Glutamatergic neuron (in vitro differentiated cells): Measurements from ENCODE around the gene APOBR. TPM values are rescaled to one million over a fixed set of nuclear protein-coding genes. Genes with fewer than 3 reads are reported as not detected.
"Not testable (repeated sequence)": the region's sequence is repeated elsewhere in the genome, so short reads cannot be mapped to it uniquely, and the experiment has no call there.

Source experiments
- DNase-seq: peaks from one replicate; pipeline ENCODE4 v3.0.0; 2022
- H3K27ac Mint-ChIP-seq: one replicate; pipeline ENCODE4 v1.8.0; 2020; ENCODE audit warnings: mild to moderate bottlenecking, mixed read lengths, inconsistent platforms; ENCODE audit not compliant: unreplicated experiment
- H3K27me3 Mint-ChIP-seq: one replicate; pipeline ENCODE4 v1.8.0; 2020; ENCODE audit warnings: mild to moderate bottlenecking, moderate library complexity, mixed read lengths, inconsistent platforms; ENCODE audit not compliant: unreplicated experiment
- H3K36me3 Mint-ChIP-seq: one replicate; pipeline ENCODE4 v1.8.0; 2020; ENCODE audit warnings: mild to moderate bottlenecking, mixed read lengths, inconsistent platforms; ENCODE audit not compliant: unreplicated experiment
- H3K4me1 Mint-ChIP-seq: one replicate; pipeline ENCODE4 v1.8.0; 2020; ENCODE audit warnings: mild to moderate bottlenecking, low read depth, mixed read lengths, inconsistent platforms; ENCODE audit not compliant: unreplicated experiment
- H3K4me3 Mint-ChIP-seq: one replicate; pipeline ENCODE4 v1.8.0; 2020; ENCODE audit warnings: mild to moderate bottlenecking, mixed read lengths, inconsistent platforms; ENCODE audit not compliant: unreplicated experiment
- H3K9me3 Mint-ChIP-seq: one replicate; pipeline ENCODE4 v1.8.0; 2020; ENCODE audit warnings: mild to moderate bottlenecking, moderate library complexity, mixed read lengths, inconsistent platforms; ENCODE audit not compliant: unreplicated experiment
- total RNA-seq: library from RNA; stranded (reverse); fragmentation: NEBNext Ultra II Directional; extraction: Animal tissue kit (Norgen Biotek cat#: 25700); gene quantifications from one replicate; pipeline ENCODE4 v1.2.1, GENCODE V29; 2021; ENCODE audit not compliant: unreplicated experiment
- TF ChIP-seq, protein P1 (sequence below): fragments of 200-600 bp; sonication (generic); IDR thresholded peaks from one replicate; pipeline ENCODE4 v1.5.0; 2021; ENCODE audit not compliant: partially characterized antibody, unreplicated experiment

APOBR gene
- total RNA-seq, 1 donor from 2014 or later, result not detected

DNA sequence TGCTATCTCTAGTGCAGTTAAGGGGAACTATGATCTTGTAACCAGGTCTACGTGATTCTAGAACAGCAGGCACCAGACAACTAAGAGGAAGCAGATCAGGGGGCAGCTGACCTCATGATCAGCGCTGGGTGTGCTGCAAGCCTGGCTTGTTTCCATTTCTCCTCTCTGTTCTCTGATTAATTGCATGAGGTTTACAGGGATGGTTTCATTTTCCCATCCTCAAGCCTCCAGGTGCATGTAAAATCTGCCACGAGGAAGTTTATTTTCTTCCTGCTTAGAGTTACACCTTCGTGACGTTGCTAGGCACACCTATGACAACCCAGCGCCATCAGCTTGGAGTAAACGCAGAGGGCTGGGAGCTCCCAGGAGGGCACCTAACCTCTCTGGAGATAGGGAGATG, 48.6 kb downstream of the APOBR start:
- H3K4me3 Mint-ChIP-seq, result no peak overlapping the region
- H3K4me1 Mint-ChIP-seq, result peaks cover 4% of the 10 kb centered on the region
- H3K9me3 Mint-ChIP-seq, result no peaks in the 10 kb centered on the region
- peaks cover 5% of the 10 kb centered on the region for H3K27me3 Mint-ChIP-seq
- no peaks in the 10 kb centered on the region for H3K36me3 Mint-ChIP-seq
- TF ChIP-seq, protein P1, sequence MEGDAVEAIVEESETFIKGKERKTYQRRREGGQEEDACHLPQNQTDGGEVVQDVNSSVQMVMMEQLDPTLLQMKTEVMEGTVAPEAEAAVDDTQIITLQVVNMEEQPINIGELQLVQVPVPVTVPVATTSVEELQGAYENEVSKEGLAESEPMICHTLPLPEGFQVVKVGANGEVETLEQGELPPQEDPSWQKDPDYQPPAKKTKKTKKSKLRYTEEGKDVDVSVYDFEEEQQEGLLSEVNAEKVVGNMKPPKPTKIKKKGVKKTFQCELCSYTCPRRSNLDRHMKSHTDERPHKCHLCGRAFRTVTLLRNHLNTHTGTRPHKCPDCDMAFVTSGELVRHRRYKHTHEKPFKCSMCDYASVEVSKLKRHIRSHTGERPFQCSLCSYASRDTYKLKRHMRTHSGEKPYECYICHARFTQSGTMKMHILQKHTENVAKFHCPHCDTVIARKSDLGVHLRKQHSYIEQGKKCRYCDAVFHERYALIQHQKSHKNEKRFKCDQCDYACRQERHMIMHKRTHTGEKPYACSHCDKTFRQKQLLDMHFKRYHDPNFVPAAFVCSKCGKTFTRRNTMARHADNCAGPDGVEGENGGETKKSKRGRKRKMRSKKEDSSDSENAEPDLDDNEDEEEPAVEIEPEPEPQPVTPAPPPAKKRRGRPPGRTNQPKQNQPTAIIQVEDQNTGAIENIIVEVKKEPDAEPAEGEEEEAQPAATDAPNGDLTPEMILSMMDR, result no peak
- DNase-seq, result no peak
- H3K27ac Mint-ChIP-seq, result no peak overlapping the region

DNA sequence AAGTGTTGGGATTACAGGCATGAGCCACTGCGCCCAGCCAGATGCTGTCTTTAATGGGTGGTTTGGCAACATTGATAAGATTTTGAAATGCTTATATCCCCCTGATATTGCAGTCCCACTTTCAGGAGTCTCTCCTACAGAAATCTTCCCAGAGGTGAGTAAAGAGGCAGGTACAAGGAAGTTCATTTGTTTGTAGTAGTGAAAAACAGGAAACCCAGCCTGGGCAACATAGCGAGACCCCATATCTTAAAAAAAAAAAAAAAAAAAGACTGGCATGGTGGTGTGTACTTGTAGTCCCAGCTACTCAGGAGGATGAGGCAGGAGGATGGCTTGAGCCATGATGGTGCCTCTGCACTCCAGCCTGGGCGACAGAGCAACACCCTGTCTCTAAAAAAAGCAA, 50.6 kb downstream of the APOBR start:
- TF ChIP-seq, protein P1, result no peak
- no peak overlapping the region for H3K27ac Mint-ChIP-seq

DNA sequence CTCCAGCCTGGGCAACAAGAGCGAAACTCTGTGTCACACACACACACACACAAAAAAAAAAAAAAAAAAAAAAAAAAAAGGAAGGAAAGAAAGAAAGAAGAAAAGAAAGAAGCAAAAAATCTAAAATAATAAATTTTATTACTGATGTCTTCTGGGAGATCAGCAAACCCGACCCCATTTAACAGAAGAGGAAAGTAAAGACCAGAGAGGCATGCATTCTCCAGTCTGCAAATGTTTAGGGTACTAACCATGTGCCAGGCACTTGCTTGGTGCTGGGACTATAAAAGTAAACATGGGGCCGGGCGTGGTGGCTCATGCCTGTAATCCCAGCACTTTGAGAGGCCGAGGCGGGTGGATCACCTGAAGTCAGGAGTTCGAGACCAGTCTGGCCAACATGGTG, 51.5 kb downstream of the APOBR start:
- H3K36me3 Mint-ChIP-seq, H3K9me3 Mint-ChIP-seq, H3K4me3 Mint-ChIP-seq, DNase-seq, H3K4me1 Mint-ChIP-seq, H3K27me3 Mint-ChIP-seq, H3K27ac Mint-ChIP-seq: not testable (repeated sequence)

More for the DNA sequence above, 50.6 kb downstream of the APOBR start:
- H3K27me3 Mint-ChIP-seq, result peaks cover 1% of the 10 kb centered on the region
- H3K4me1 Mint-ChIP-seq, result peaks cover 4% of the 10 kb centered on the region
- H3K36me3 Mint-ChIP-seq, result no peaks in the 10 kb centered on the region
- H3K9me3 Mint-ChIP-seq, result no peaks in the 10 kb centered on the region
- DNase-seq, result no peak
- no peak overlapping the region for H3K4me3 Mint-ChIP-seq

DNA sequence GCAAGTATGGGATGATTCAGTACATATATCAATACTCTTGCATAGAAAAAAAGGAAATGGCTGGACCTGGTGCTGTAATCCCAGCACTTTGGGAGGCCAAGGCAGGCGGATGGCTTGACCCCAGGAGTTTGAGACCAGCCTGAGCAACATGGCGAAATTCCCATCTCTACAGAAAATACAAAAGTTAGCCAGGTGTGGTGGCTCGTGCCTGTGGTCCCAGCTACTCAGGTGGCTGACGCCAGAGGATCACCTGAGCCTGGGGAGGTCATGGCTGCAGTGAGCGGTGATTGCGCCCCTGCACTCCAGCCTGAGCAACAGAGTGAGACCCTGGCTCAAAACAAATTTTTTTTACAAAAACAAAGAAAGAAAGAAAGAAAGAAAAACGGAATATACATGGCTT, 52.2 kb downstream of the APOBR start:
- TF ChIP-seq, protein P1, result no peak
- DNase-seq, result no peak
- Mint-ChIP-seq H3K36me3 (no peaks in the 10 kb centered on the region), H3K4me1 (peaks cover 4% of the 10 kb centered on the region), H3K27ac (no peak overlapping the region), H3K27me3 (peaks cover 2% of the 10 kb centered on the region), H3K4me3 (no peak overlapping the region), H3K9me3 (peaks cover 1% of the 10 kb centered on the region)

DNA sequence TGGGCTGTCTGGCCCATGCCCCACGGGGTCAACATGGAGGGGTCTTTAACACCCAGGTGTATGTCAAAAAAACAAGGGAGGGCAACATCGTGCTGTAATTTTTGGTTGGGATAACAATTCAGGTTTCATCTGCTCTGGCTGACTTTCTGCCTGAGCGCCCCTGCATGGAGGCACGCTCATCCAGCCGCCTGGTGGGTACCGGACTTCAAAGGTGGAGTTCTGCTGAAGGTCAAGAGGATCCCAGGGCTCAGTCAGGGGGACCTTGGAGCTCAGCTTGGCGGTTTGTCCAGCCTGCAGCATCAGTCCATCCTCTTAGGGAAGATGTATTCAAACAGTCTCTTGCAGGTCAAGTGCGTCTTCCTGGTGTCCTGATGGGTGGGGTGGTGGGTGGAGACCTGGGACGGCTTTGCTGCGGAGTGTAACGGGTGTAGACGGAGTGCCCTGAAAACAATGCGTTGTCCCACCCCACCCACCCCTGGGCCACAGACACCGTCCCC, 53.9 kb downstream of the APOBR start:
- H3K27ac Mint-ChIP-seq, result no peak overlapping the region
- DNase-seq, result no peak
- no peaks in the 10 kb centered on the region for H3K4me1 Mint-ChIP-seq
- peaks cover 1% of the 10 kb centered on the region for H3K9me3 Mint-ChIP-seq
- H3K4me3 Mint-ChIP-seq, result no peak overlapping the region
- no peaks in the 10 kb centered on the region for H3K36me3 Mint-ChIP-seq
- TF ChIP-seq, protein P1, result no peak
- peaks cover 3% of the 10 kb centered on the region for H3K27me3 Mint-ChIP-seq

Other genes starting within 250 kb of the APOBR start
- 117 TPM for gene SBK1, start 202.1 kb upstream of the APOBR start, total RNA-seq
- 3.1 TPM for gene NPIPB6, start 131.1 kb upstream of the APOBR start, total RNA-seq
- 57.8 TPM for gene EIF3CL, start 90.8 kb upstream of the APOBR start, total RNA-seq
- not detected for gene NPIPB7, start 22.3 kb upstream of the APOBR start, total RNA-seq
- gene CLN3, start 2.6 kb upstream of the APOBR start, total RNA-seq, result 29.4 TPM
- gene IL27, start 12.2 kb downstream of the APOBR start, total RNA-seq, result not detected
- gene NUPR1, start 44.3 kb downstream of the APOBR start, total RNA-seq, result not detected
- gene SGF29, start 59.3 kb downstream of the APOBR start, total RNA-seq, result 29.2 TPM
- not detected for gene SULT1A2, start 102.4 kb downstream of the APOBR start, total RNA-seq
- gene SULT1A1, start 115.4 kb downstream of the APOBR start, total RNA-seq, result 0.54 TPM
- gene NPIPB8, start 143.4 kb downstream of the APOBR start, total RNA-seq, result not detected
- gene EIF3C, start 216.8 kb downstream of the APOBR start, total RNA-seq, result 832 TPM